NB4 (cell line): Measurements from ENCODE around the gene APC2.

Experiments used
- DNase-seq: peaks from one replicate; pipeline ENCODE4 v3.0.0; 2010; ENCODE audit warnings: low read depth
- H3K4me3 ChIP-seq: one replicate; pipeline ENCODE4 v1.5.1; 2011; ENCODE audit warnings: mild to moderate bottlenecking, low read depth, low read length, moderate library complexity
- MAX ChIP-seq: IDR thresholded peaks from 2 replicates; pipeline ENCODE4 v1.6.1; 2011; ENCODE audit warnings: low read depth, low read length
- MYC ChIP-seq: IDR thresholded peaks from 2 replicates; pipeline ENCODE4 v1.6.1; 2011; ENCODE audit warnings: low read depth, low read length
- POLR2A ChIP-seq: IDR thresholded peaks from 2 replicates; pipeline ENCODE4 v1.6.1; 2011; ENCODE audit warnings: mild to moderate bottlenecking; ENCODE audit not compliant: insufficient read length; ENCODE audit errors: extremely low read depth
- TF ChIP-seq, protein P1 (sequence below): IDR thresholded peaks from one replicate; pipeline ENCODE4 v1.5.1; 2012; ENCODE audit warnings: low read depth, low read length

The APC2 gene

DNA sequence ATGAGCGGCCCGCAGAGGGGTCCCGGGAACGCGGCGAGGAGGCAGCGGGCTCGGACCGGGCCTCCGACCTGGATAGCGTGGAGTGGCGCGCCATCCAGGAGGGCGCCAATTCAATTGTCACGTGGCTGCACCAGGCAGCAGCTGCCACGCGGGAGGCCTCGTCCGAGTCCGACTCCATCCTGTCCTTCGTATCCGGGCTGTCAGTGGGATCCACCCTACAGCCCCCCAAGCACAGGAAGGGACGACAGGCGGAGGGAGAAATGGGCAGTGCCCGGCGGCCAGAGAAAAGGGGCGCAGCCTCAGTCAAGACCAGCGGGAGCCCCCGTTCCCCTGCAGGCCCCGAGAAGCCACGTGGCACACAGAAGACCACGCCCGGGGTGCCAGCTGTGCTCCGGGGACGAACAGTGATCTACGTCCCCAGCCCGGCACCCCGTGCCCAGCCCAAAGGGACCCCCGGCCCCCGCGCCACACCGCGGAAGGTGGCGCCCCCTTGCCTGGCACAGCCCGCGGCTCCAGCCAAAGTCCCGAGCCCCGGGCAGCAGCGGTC lies 18.4 kb downstream of the APC2 start:
- DNase-seq = no peak
- H3K4me3 ChIP-seq = no peak overlapping the region
- no peak for TF ChIP-seq MYC
- TF ChIP-seq POLR2A = no peak
- TF ChIP-seq, protein P1, sequence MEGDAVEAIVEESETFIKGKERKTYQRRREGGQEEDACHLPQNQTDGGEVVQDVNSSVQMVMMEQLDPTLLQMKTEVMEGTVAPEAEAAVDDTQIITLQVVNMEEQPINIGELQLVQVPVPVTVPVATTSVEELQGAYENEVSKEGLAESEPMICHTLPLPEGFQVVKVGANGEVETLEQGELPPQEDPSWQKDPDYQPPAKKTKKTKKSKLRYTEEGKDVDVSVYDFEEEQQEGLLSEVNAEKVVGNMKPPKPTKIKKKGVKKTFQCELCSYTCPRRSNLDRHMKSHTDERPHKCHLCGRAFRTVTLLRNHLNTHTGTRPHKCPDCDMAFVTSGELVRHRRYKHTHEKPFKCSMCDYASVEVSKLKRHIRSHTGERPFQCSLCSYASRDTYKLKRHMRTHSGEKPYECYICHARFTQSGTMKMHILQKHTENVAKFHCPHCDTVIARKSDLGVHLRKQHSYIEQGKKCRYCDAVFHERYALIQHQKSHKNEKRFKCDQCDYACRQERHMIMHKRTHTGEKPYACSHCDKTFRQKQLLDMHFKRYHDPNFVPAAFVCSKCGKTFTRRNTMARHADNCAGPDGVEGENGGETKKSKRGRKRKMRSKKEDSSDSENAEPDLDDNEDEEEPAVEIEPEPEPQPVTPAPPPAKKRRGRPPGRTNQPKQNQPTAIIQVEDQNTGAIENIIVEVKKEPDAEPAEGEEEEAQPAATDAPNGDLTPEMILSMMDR = no peak

- H3K4me3 ChIP-seq = no peak overlapping the region
- no peak for TF ChIP-seq POLR2A
- no peak for TF ChIP-seq MYC
- TF ChIP-seq MAX = no peak
- no peak for DNase-seq
Observed at GRCh38 chr19:1468821-1469254, 18.9 kb downstream of the APC2 start.

GRCh38 chr19:1469255-1470054 lies 19.5 kb downstream of the APC2 start:
- H3K4me3 ChIP-seq = no peak overlapping the region
- TF ChIP-seq, protein P1 = no peak
- no peak for DNase-seq

DNA sequence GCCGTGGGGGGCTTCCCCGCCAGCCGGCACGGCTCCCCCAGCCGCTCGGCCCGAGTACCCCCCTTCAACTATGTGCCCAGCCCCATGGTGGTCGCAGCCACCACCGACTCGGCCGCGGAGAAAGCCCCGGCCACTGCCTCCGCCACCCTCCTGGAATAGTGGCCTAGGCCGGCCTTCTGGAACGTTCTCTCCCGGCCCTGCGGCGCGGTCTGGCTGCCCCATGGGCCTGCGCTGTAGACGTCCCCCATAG lies 20.1 kb downstream of the APC2 start:
- TF ChIP-seq, protein P1 = no peak
- no peak for TF ChIP-seq MAX
- TF ChIP-seq MYC = no peak
- no peak for TF ChIP-seq POLR2A
- no peak for DNase-seq
- H3K4me3 ChIP-seq = no peak overlapping the region

- DNase-seq = no peak
- no peak for TF ChIP-seq MAX
- TF ChIP-seq MYC = no peak
- no peak for TF ChIP-seq POLR2A
- TF ChIP-seq, protein P1 = no peak
- no peak overlapping the region for H3K4me3 ChIP-seq
Observed at GRCh38 chr19:1470305-1471009, 20.5 kb downstream of the APC2 start.

DNA sequence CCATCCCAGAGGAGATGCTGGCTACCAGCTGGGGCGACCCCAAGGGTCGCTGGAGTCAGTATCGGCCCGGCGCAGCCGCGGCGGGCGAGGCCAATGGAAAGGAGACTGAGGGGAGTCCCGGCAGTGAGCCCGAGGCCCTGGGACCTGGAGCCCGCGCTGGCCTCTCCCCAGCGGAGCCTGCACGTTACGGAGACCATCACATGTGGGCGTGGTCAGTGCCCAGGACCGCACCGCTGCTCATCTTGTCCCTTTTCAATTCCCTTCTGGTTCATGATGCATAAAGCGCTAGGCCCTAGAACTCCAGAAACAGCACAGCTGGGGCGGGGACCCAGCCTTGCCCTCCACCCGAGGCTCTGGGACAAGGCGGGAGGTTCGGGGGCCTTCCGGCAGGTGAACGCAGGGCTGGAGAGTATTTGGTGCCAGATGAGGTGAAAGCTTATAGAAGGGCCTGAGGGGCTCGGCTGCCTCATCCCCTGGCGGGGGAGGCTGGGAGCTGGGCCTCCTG lies 21.1 kb downstream of the APC2 start:
- TF ChIP-seq, protein P1 = no peak
- TF ChIP-seq MAX (no peak), MYC (no peak), POLR2A (no peak)
- no peak overlapping the region for H3K4me3 ChIP-seq
- no peak for DNase-seq
